H1 (cell line): ENCODE results near the gene HNRNPA3. TPM values are rescaled to one million over a fixed set of nuclear protein-coding genes. Genes with fewer than 3 reads are reported as not detected.

Experiments used
- CTCF ChIA-PET: fragments of 300-600 bp; sonication (Branson Sonifier 250); formaldehyde crosslinking; loops from one replicate; lab custom pipeline; 2021; ENCODE audit not compliant: partially characterized antibody; lab: Charles Lee
- POLR2A ChIA-PET: fragments of 300-600 bp; sonication (Branson Sonifier 250); formaldehyde crosslinking; loops from one replicate; lab custom pipeline; 2021; ENCODE audit warnings: inconsistent platforms; ENCODE audit not compliant: partially characterized antibody; lab: Charles Lee
- DNase-seq, 2 experiments: peaks; one replicate each; pipeline versions ENCODE4 v3.0.0 to v3.0.0-alpha.2; 2010 to 2022; ENCODE audit warnings: low spot score in 2 of 2, low read depth in 1 of 2, mixed read lengths in 1 of 2
- FAIRE-seq: peaks from 2 replicates; lab custom pipeline; 2011; peaks lifted over from hg19 to GRCh38; lab: Jason Lieb, UNC
- H2AFZ ChIP-seq: 2 replicates; pipeline ENCODE4 v1.8.1; 2012; ENCODE audit warnings: low read length, inconsistent platforms
- H2AK5ac ChIP-seq: 2 replicates; pipeline ENCODE4 v1.6.1; 2013; ENCODE audit warnings: low read depth, low read length
- H2BK120ac ChIP-seq: replicated peaks from 2 replicates; pipeline ENCODE3; 2013; ENCODE audit warnings: low read depth, low read length, inconsistent platforms
- H2BK12ac ChIP-seq: 2 replicates; pipeline ENCODE4 v1.6.1; 2013; ENCODE audit warnings: low read depth, low read length
- H2BK15ac ChIP-seq: 2 replicates; pipeline ENCODE4 v1.6.1; 2013; ENCODE audit warnings: low read length
- H2BK20ac ChIP-seq: 2 replicates; pipeline ENCODE4 v1.6.1; 2013; ENCODE audit warnings: low read length
- H2BK5ac ChIP-seq: 2 replicates; pipeline ENCODE4 v1.6.1; 2013; ENCODE audit warnings: low read depth, low read length
- H3K14ac ChIP-seq: 2 replicates; pipeline ENCODE4 v1.6.1; 2013; ENCODE audit warnings: inconsistent platforms; ENCODE audit not compliant: insufficient read length
- H3K18ac ChIP-seq: 2 replicates; pipeline ENCODE4 v1.6.1; 2013; ENCODE audit warnings: low read length; ENCODE audit errors: extremely low read depth
- H3K23ac ChIP-seq: 2 replicates; pipeline ENCODE4 v1.6.1; 2013; ENCODE audit warnings: inconsistent platforms; ENCODE audit not compliant: insufficient read length
- H3K23me2 ChIP-seq: 2 replicates; pipeline ENCODE4 v1.6.1; 2013; ENCODE audit warnings: low read depth, low read length
- H3K27ac ChIP-seq: 2 replicates; pipeline ENCODE4 v1.6.1; 2011; ENCODE audit warnings: low read depth, low read length, inconsistent platforms
- H3K27me3 ChIP-seq, 4 experiments: replicated peaks in 1 of 4; 1 replicate in 1 of 4; 2 replicates in 3 of 4; pipeline versions ENCODE4 v1.6.1 to v1.8.1; 2011 to 2013; ENCODE audit warnings: low read length in 3 of 4, mild to moderate bottlenecking in 3 of 4, inconsistent platforms in 2 of 4, mixed read lengths in 2 of 4, moderate library complexity in 1 of 4; ENCODE audit not compliant: control insufficient read depth in 3 of 4, insufficient read depth in 3 of 4; ENCODE audit errors: extremely low read depth in 1 of 4
- H3K36me3 ChIP-seq, 4 experiments: 2 replicates each; pipeline versions ENCODE4 v1.6.1 to v1.8.1; 2011 to 2013; ENCODE audit warnings: mild to moderate bottlenecking in 4 of 4, low read length in 3 of 4, moderate library complexity in 2 of 4, control low read depth in 1 of 4, inconsistent platforms in 1 of 4; ENCODE audit not compliant: insufficient read depth in 4 of 4, control insufficient read depth in 2 of 4
- H3K4ac ChIP-seq: replicated peaks from 2 replicates; pipeline ENCODE3; 2013; ENCODE audit warnings: low read length, low read depth, mixed read lengths, inconsistent platforms; ENCODE audit not compliant: insufficient read length
- H3K4me1 ChIP-seq, 4 experiments: replicated peaks in 1 of 4; 1 replicate in 1 of 4; 2 replicates in 3 of 4; pipeline versions ENCODE4 v1.6.1 to v1.8.1; 2011 to 2013; ENCODE audit warnings: low read length in 3 of 4, inconsistent platforms in 2 of 4, mixed read lengths in 1 of 4; ENCODE audit not compliant: insufficient read depth in 4 of 4, control insufficient read depth in 3 of 4
- H3K4me2 ChIP-seq, 2 experiments: 2 replicates each; pipeline versions ENCODE4 v1.6.1 to v1.8.1; 2011 to 2013; ENCODE audit warnings: low read depth in 2 of 2, low read length in 2 of 2, control low read depth in 1 of 2, inconsistent platforms in 1 of 2, mild to moderate bottlenecking in 1 of 2; ENCODE audit not compliant: insufficient read depth in 1 of 2
- H3K4me3 ChIP-seq, 4 experiments: fragments of 200-600, 300-600 bp in 1 of 4; sonication (generic), shearing (Covaris generic), sonication (Bioruptor Twin) in 1 of 4; 2 replicates each; pipeline versions ENCODE4 v1.5.1 to v1.8.1; 2011 to 2016; ENCODE audit warnings: low read length in 4 of 4, low read depth in 3 of 4, control low read depth in 2 of 4, inconsistent platforms in 2 of 4, mild to moderate bottlenecking in 2 of 4, mixed read lengths in 1 of 4, moderate library complexity in 1 of 4; ENCODE audit not compliant: insufficient read depth in 2 of 4; ENCODE audit errors: extremely low read depth in 1 of 4
- H3K56ac ChIP-seq: replicated peaks from 2 replicates; pipeline ENCODE3; 2013; ENCODE audit warnings: low read depth, mild to moderate bottlenecking, mixed read lengths, low read length, inconsistent platforms; ENCODE audit not compliant: insufficient read length
- H3K79me1 ChIP-seq: 2 replicates; pipeline ENCODE4 v1.6.1; 2013; ENCODE audit warnings: low read depth, low read length, control low read depth
- H3K79me2 ChIP-seq, 2 experiments: 2 replicates each; pipeline versions ENCODE4 v1.6.1 to v1.8.1; 2012 to 2013; ENCODE audit warnings: low read length in 2 of 2, mild to moderate bottlenecking in 2 of 2, inconsistent platforms in 1 of 2; ENCODE audit not compliant: insufficient read depth in 2 of 2, control insufficient read depth in 1 of 2
- H3K9ac ChIP-seq, 4 experiments: replicated peaks in 1 of 4; 1 replicate in 1 of 4; 2 replicates in 3 of 4; pipeline versions ENCODE4 v1.6.1 to v1.8.1; 2011 to 2013; ENCODE audit warnings: low read depth in 3 of 4, low read length in 3 of 4, control low read depth in 2 of 4, mild to moderate bottlenecking in 2 of 4, moderate library complexity in 2 of 4, inconsistent platforms in 1 of 4; ENCODE audit errors: extremely low read depth in 1 of 4
- H3K9me3 ChIP-seq, 2 experiments: 2 replicates each; pipeline versions ENCODE4 v1.6.1 to v1.8.1; 2012 to 2013; ENCODE audit warnings: mild to moderate bottlenecking in 2 of 2, moderate library complexity in 2 of 2, control low read depth in 1 of 2, inconsistent platforms in 1 of 2, low read depth in 1 of 2, low read length in 1 of 2, mixed read lengths in 1 of 2; ENCODE audit not compliant: insufficient read depth in 2 of 2
- H4K20me1 ChIP-seq, 2 experiments: replicated peaks in 1 of 2; 2 replicates each; pipeline versions ENCODE3 to v1.8.1; 2011 to 2013; ENCODE audit warnings: inconsistent platforms in 2 of 2, low read length in 2 of 2, mild to moderate bottlenecking in 1 of 2; ENCODE audit not compliant: insufficient read depth in 2 of 2, control insufficient read depth in 1 of 2
- H4K5ac ChIP-seq: 2 replicates; pipeline ENCODE4 v1.6.1; 2013; ENCODE audit warnings: low read length, low read depth, mixed read lengths, inconsistent platforms; ENCODE audit not compliant: insufficient read length
- H4K8ac ChIP-seq: 2 replicates; pipeline ENCODE4 v1.8.0; 2013; ENCODE audit warnings: mild to moderate bottlenecking, moderate library complexity, low read length, inconsistent platforms; ENCODE audit not compliant: insufficient read depth; ENCODE audit errors: extremely low read depth
- H4K91ac ChIP-seq: replicated peaks from 2 replicates; pipeline ENCODE3; 2013; ENCODE audit warnings: low read length, mixed read lengths, inconsistent platforms; ENCODE audit not compliant: insufficient read length
- BACH1 ChIP-seq: IDR thresholded peaks from 2 replicates; pipeline ENCODE4 v1.6.1; 2012; ENCODE audit warnings: low read length, improper control_type of control experiment
- CHD1 ChIP-seq: IDR thresholded peaks from 2 replicates; pipeline ENCODE4 v1.6.1; 2012; ENCODE audit warnings: low read depth, low read length, improper control_type of control experiment
- EGR1 ChIP-seq: IDR thresholded peaks from 2 replicates; pipeline ENCODE4 v1.6.1; 2011; ENCODE audit warnings: low read depth, low read length, borderline replicate concordance
- SIRT6 ChIP-seq: IDR thresholded peaks from one replicate; pipeline ENCODE4 v1.7.1; 2012; ENCODE audit warnings: low read length, inconsistent platforms
- ZNF274 ChIP-seq: IDR thresholded peaks from 2 replicates; pipeline ENCODE4 v1.7.0; 2012; ENCODE audit warnings: low read length, borderline replicate concordance; ENCODE audit errors: extremely low read depth
- WGBS, 2 experiments: shearing (Covaris generic) in 1 of 2; methylation state at CpG; one replicate each; pipeline versions ENCODE4 v1.1.6 to v1.1.7; 2013 to 2015; ENCODE audit warnings: low lambda C conversion rate in 2 of 2, mixed read lengths in 2 of 2, inconsistent platforms in 1 of 2, low coverage in 1 of 2, missing lambda C conversion rate in 1 of 2; ENCODE audit not compliant: insufficient replicate concordance in 2 of 2, insufficient coverage in 1 of 2, insufficient read length in 1 of 2; ENCODE audit errors: extremely low coverage in 1 of 2, missing lambda C conversion rate in 1 of 2; 5-methylcytosine and 5-hydroxymethylcytosine counted together
- polyA plus RNA-seq, 7 experiments: library from polyadenylated mRNA; depleted of rRNA in 3 of 7; stranded (reverse) in 5 of 7; unstranded in 2 of 7; fragments of >200 nt in 5 of 7; fragments of 200-250 nt in 2 of 7; gene quantifications; 1 replicate in 5 of 7; 2 replicates in 1 of 7; 4 replicates in 1 of 7; pipeline versions ENCODE4 v1.2.1 to v1.2.3, GENCODE V29; 2011 to 2013; ENCODE audit warnings: missing spikeins in 2 of 7, mixed read lengths in 2 of 7
- total RNA-seq: library from RNA; stranded (reverse); fragmentation: NEBNext Ultra II Directional; extraction: Animal tissue kit (Norgen Biotek cat#: 25700); gene quantifications from 2 replicates; pipeline ENCODE4 v1.2.1, GENCODE V29; 2021
- TF ChIP-seq, protein P1 (sequence below): IDR thresholded peaks from 2 replicates; pipeline ENCODE4 v1.6.1; 2012; ENCODE audit warnings: low read length, inconsistent platforms
- TF ChIP-seq, protein P2 (sequence below), 3 experiments: IDR thresholded peaks; 1 replicate in 2 of 3; 2 replicates in 1 of 3; pipeline versions ENCODE4 v1.5.1 to v1.6.1; 2011; ENCODE audit warnings: low read length in 3 of 3, mild to moderate bottlenecking in 3 of 3, inconsistent platforms in 2 of 3, low read depth in 1 of 3, moderate library complexity in 1 of 3; ENCODE audit not compliant: insufficient read depth in 1 of 3; ENCODE audit errors: control extremely low read depth in 1 of 3

Gene HNRNPA3
- total and polyA plus RNA-seq, 2 of the 8 experiments (the other 6 are each of a cell fraction or from before 2014, with no cell fraction given) = 66.1 to 408 TPM

DNA sequence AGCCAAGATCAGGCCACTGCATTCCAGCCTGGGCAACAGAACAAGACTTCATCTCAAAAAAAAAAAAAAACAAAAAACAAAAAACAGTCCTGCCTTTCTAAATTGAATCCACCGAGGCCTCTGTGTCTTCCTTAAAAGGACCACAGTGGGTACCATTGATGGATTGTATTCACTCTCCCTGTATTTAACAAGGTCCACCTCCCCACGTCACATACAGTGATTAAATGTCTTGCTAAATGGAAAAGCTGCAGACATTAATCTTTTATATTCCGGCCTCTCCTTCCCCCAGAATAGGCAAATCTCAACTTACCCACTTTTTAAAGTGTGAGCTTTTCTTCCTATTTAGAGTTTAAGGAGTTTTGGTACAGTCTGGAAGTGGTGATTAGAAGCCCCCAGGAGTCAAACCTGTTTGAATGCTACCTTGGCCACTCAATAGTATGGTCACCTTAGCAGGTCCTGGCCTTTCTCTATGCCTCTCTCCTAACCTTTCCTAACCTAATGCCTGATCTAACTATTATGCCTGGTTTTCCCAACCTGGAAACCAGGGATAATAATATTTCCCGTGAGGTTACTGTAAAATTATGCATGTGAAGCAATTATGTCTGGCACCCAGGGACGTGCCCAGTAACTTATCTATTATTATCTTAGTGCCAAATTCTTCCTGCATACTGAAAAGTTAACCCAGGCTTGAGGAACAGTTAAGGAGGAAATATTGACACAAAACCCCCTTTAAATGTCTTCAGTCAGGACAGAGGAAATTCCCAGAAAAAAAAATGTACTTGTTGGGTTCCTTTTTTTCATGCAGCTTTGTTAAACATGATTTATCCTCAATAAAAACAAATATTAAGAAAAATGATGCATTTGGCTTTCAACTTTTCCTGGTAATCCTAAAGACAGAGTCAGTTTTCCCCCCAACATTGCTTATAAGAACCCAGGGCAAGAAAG, 48.8 kb downstream of the HNRNPA3 start:
- CTCF ChIA-PET = interaction anchor here (1.2 to 2.7 kb wide), 3 partner anchors 10 to 97 kb away, joined by 3 to 15 read pairs (median 4); no protein-coding TSS in a partner anchor
- FAIRE-seq = no peak
- TF ChIP-seq CHD1 = no peak
- TF ChIP-seq, protein P1, sequence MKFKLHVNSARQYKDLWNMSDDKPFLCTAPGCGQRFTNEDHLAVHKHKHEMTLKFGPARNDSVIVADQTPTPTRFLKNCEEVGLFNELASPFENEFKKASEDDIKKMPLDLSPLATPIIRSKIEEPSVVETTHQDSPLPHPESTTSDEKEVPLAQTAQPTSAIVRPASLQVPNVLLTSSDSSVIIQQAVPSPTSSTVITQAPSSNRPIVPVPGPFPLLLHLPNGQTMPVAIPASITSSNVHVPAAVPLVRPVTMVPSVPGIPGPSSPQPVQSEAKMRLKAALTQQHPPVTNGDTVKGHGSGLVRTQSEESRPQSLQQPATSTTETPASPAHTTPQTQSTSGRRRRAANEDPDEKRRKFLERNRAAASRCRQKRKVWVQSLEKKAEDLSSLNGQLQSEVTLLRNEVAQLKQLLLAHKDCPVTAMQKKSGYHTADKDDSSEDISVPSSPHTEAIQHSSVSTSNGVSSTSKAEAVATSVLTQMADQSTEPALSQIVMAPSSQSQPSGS = no peak
- TF ChIP-seq, protein P2, sequence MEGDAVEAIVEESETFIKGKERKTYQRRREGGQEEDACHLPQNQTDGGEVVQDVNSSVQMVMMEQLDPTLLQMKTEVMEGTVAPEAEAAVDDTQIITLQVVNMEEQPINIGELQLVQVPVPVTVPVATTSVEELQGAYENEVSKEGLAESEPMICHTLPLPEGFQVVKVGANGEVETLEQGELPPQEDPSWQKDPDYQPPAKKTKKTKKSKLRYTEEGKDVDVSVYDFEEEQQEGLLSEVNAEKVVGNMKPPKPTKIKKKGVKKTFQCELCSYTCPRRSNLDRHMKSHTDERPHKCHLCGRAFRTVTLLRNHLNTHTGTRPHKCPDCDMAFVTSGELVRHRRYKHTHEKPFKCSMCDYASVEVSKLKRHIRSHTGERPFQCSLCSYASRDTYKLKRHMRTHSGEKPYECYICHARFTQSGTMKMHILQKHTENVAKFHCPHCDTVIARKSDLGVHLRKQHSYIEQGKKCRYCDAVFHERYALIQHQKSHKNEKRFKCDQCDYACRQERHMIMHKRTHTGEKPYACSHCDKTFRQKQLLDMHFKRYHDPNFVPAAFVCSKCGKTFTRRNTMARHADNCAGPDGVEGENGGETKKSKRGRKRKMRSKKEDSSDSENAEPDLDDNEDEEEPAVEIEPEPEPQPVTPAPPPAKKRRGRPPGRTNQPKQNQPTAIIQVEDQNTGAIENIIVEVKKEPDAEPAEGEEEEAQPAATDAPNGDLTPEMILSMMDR (IDR thresholded peaks at IDR 0.05; ENCODE audit: control extremely low read depth in 1 of 3, insufficient read depth in 1 of 3, low read depth in 1 of 3, low read length in 3 of 3) = no peak
- no peak for TF ChIP-seq SIRT6
- no peak for TF ChIP-seq ZNF274
- no peak for TF ChIP-seq EGR1
- TF ChIP-seq BACH1 = no peak

More for the DNA sequence above, 48.8 kb downstream of the HNRNPA3 start:
- Histone ChIP-seq H2AK5ac (no peak overlapping the region), H4K91ac (no peak overlapping the region), H3K14ac (no peak overlapping the region), H4K5ac (no peak overlapping the region), H3K4me1 (peaks cover 0 to 2% (median 1%) of the 10 kb centered on the region in 4 experiments; a peak in 2 of 7 replicates), H3K9ac (no peak overlapping the region), H2BK12ac (no peak overlapping the region), H3K79me1 (no peaks in the 10 kb centered on the region; the same call in 1 of the 2 replicates), H3K18ac (no peak overlapping the region), H3K79me2 (peaks cover 15 to 69% of the 10 kb centered on the region in 2 experiments), H3K4me3 (peak overlapping the region in 1 of 4 experiments; percentile 71; a peak in 2 of 8 replicates), H3K27ac (no peak overlapping the region), H2AFZ (no peak overlapping the region), H4K20me1 (peaks cover 4% of the 10 kb centered on the region in 2 experiments), H2BK20ac (no peak overlapping the region), H2BK5ac (no peak overlapping the region), H3K4ac (no peak overlapping the region), H2BK120ac (no peak overlapping the region), H3K23ac (no peak overlapping the region), H4K8ac (no peak overlapping the region), H3K4me2 (peak overlapping the region in 1 of 2 experiments; percentile 69; a peak in 1 of 4 replicates), H2BK15ac (no peak overlapping the region), H3K56ac (no peak overlapping the region), H3K9me3 (peaks cover 7 to 8% of the 10 kb centered on the region in 2 experiments), H3K23me2 (peaks cover 6% of the 10 kb centered on the region), H3K27me3 (no peaks in the 10 kb centered on the region), H3K36me3 (peaks cover 0 to 3% (median 0%) of the 10 kb centered on the region in 4 experiments; a peak in 1 of 8 replicates)
- no peak for DNase-seq
- 89% methylated on average over 5 of the region's 5 CpGs; no CpG with 5 or more reads in 1 of the 2 experiments for WGBS, 2 experiments
- POLR2A ChIA-PET = interaction anchor here (0.8 to 1.9 kb wide), 2 partner anchors 11 to 39 kb away, joined by 3 to 6 read pairs; no protein-coding TSS in a partner anchor
